ENCODE results near the gene CCDC116. TPM values are rescaled to one million over a fixed set of nuclear protein-coding genes. Genes with fewer than 3 reads are reported as not detected.

The CCDC116 gene
- total RNA-seq, 5 donors from 2014 or later (not counting 1 experiment from before 2014, with no cell fraction given): 0.16 to 0.79 (median 0.66) TPM; not detected in 1

- no peaks in the 10 kb centered on the region for H3K27me3 ChIP-seq (replicated peaks in 1 of 2; ENCODE audit: control insufficient read depth in 2 of 2, extremely low read depth in 1 of 2, insufficient read depth in 2 of 2, low read length in 1 of 2)
- H3K9me3 ChIP-seq: no peaks in the 10 kb centered on the region
- POLR2A ChIA-PET: no interaction called here
- no peak for ATAC-seq (replicated peaks in 1 of 4)
- H3K27ac Mint-ChIP-seq: peak overlapping the region in 1 of 2 donors; percentile 0
- CTCF ChIA-PET: interaction anchor here in 1 of 2 donors (0.7 kb wide), 1 partner anchor 41 kb away, joined by 5 read pairs; no protein-coding TSS in a partner anchor
- no peaks in the 10 kb centered on the region for H3K9me3 Mint-ChIP-seq
- peaks cover 3 to 23% of the 10 kb centered on the region in 2 experiments for H3K4me1 ChIP-seq (ENCODE audit: control insufficient read depth in 1 of 2, extremely low read depth in 1 of 2, insufficient read depth in 2 of 2, low read length in 2 of 2)
- H3K36me3 Mint-ChIP-seq: no peaks in the 10 kb centered on the region
- H3K4me3 ChIP-seq (ENCODE audit: control insufficient read depth in 1 of 2, extremely low read depth in 1 of 2, low read length in 1 of 2): no peak overlapping the region
- no peak overlapping the region for H3K27ac ChIP-seq (ENCODE audit: low read length)
- WGBS (ENCODE audit: insufficient coverage): 83% methylated on average over 2 of the region's 2 CpGs
- peak overlapping the region; percentile 2 to 60 (median 35) for H3K4me3 Mint-ChIP-seq
- DNase-seq: no peak
- H3K4me1 Mint-ChIP-seq: peaks cover 22 to 30% (median 29%) of the 10 kb centered on the region in 3 donors
- no peaks in the 10 kb centered on the region for H3K27me3 Mint-ChIP-seq
- no peaks in the 10 kb centered on the region for H3K36me3 ChIP-seq (ENCODE audit: control insufficient read depth in 2 of 2, extremely low read depth in 1 of 2, insufficient read depth in 1 of 2, low read length in 1 of 2)
Measured at GRCh38 chr22:21663738-21664137, 31.2 kb downstream of the CCDC116 start.

GRCh38 chr22:21665047-21665851, 32.7 kb downstream of the CCDC116 start:
- POLR2A ChIA-PET: no interaction called here
- H3K36me3 ChIP-seq (ENCODE audit: control insufficient read depth in 2 of 2, extremely low read depth in 1 of 2, insufficient read depth in 1 of 2, low read length in 1 of 2): peaks cover 0 to 8% of the 10 kb centered on the region in 2 donors
- ATAC-seq (replicated peaks in 1 of 4) (no peak), DNase-seq (no peak)
- 79% methylated on average over 23 of the region's 26 CpGs for WGBS (ENCODE audit: insufficient coverage)
- H3K9me3 Mint-ChIP-seq: no peaks in the 10 kb centered on the region
- H3K4me1 Mint-ChIP-seq: peaks cover 33 to 36% (median 35%) of the 10 kb centered on the region in 3 donors
- H3K36me3 Mint-ChIP-seq: peaks cover 3% of the 10 kb centered on the region
- no peaks in the 10 kb centered on the region for H3K27me3 ChIP-seq (replicated peaks in 1 of 2; ENCODE audit: control insufficient read depth in 2 of 2, extremely low read depth in 1 of 2, insufficient read depth in 2 of 2, low read length in 1 of 2)
- no peaks in the 10 kb centered on the region for H3K27me3 Mint-ChIP-seq
- no peaks in the 10 kb centered on the region for H3K9me3 ChIP-seq
- peaks cover 3 to 23% of the 10 kb centered on the region in 2 experiments for H3K4me1 ChIP-seq (ENCODE audit: control insufficient read depth in 1 of 2, extremely low read depth in 1 of 2, insufficient read depth in 2 of 2, low read length in 2 of 2)
- peak overlapping the region; percentile 97 to 99 (median 98) for H3K4me3 Mint-ChIP-seq
- peak overlapping the region; percentile 83 for H3K27ac ChIP-seq (ENCODE audit: low read length)
- CTCF ChIA-PET: interaction anchor here in 1 of 2 donors (0.6 to 1.5 kb wide), 3 partner anchors 9 to 34 kb away, joined by 3 to 4 read pairs (median 3); no protein-coding TSS in a partner anchor
- peak overlapping the region; percentile 97 to 99 for H3K4me3 ChIP-seq (ENCODE audit: control insufficient read depth in 1 of 2, extremely low read depth in 1 of 2, low read length in 1 of 2)
- H3K27ac Mint-ChIP-seq: peak overlapping the region; percentile 94 to 95

GRCh38 chr22:21666786-21667185, 34.2 kb downstream of the CCDC116 start:
- H3K9me3 ChIP-seq: no peaks in the 10 kb centered on the region
- no peaks in the 10 kb centered on the region for H3K27me3 ChIP-seq (replicated peaks in 1 of 2; ENCODE audit: control insufficient read depth in 2 of 2, extremely low read depth in 1 of 2, insufficient read depth in 2 of 2, low read length in 1 of 2)
- H3K4me3 Mint-ChIP-seq: peak overlapping the region; percentile 97 to 99 (median 98)
- peaks cover 14% of the 10 kb centered on the region for H3K36me3 Mint-ChIP-seq
- peaks cover 35 to 38% (median 35%) of the 10 kb centered on the region in 3 donors for H3K4me1 Mint-ChIP-seq
- ATAC-seq (replicated peaks in 1 of 4) (no peak), DNase-seq (no peak)
- H3K27ac Mint-ChIP-seq: peak overlapping the region in 1 of 2 donors; percentile 44
- CTCF ChIA-PET: interaction anchor here in 1 of 2 donors (1.5 kb wide), 1 partner anchor 36 kb away, joined by 4 read pairs; no protein-coding TSS in a partner anchor
- H3K4me3 ChIP-seq (ENCODE audit: control insufficient read depth in 1 of 2, extremely low read depth in 1 of 2, low read length in 1 of 2): peak overlapping the region; percentile 97 to 99
- H3K4me1 ChIP-seq (ENCODE audit: control insufficient read depth in 1 of 2, extremely low read depth in 1 of 2, insufficient read depth in 2 of 2, low read length in 2 of 2): peaks cover 3 to 23% of the 10 kb centered on the region in 2 experiments
- no peak overlapping the region for H3K27ac ChIP-seq (ENCODE audit: low read length)
- WGBS (ENCODE audit: insufficient coverage): 43% methylated on average over 12 of the region's 16 CpGs
- peaks cover 0 to 24% of the 10 kb centered on the region in 2 donors for H3K36me3 ChIP-seq (ENCODE audit: control insufficient read depth in 2 of 2, extremely low read depth in 1 of 2, insufficient read depth in 1 of 2, low read length in 1 of 2)
- H3K9me3 Mint-ChIP-seq: no peaks in the 10 kb centered on the region
- POLR2A ChIA-PET: interaction anchor here in 1 of 2 donors (0.5 to 0.6 kb wide), 2 partner anchors 24 to 31 kb away, joined by 4 read pairs; no protein-coding TSS in a partner anchor
- H3K27me3 Mint-ChIP-seq: no peaks in the 10 kb centered on the region

- H3K9me3 ChIP-seq: no peaks in the 10 kb centered on the region
- no peaks in the 10 kb centered on the region for H3K27me3 ChIP-seq (replicated peaks in 1 of 2; ENCODE audit: control insufficient read depth in 2 of 2, extremely low read depth in 1 of 2, insufficient read depth in 2 of 2, low read length in 1 of 2)
- DNase-seq (no peak), ATAC-seq (replicated peaks in 1 of 4) (no peak)
- Mint-ChIP-seq H3K27me3 (no peaks in the 10 kb centered on the region), H3K4me1 (peaks cover 35 to 38% (median 37%) of the 10 kb centered on the region in 3 donors), H3K36me3 (peaks cover 31% of the 10 kb centered on the region), H3K27ac (no peak overlapping the region), H3K9me3 (no peaks in the 10 kb centered on the region), H3K4me3 (peak overlapping the region in 1 of 3 donors; percentile 24)
- H3K27ac ChIP-seq (ENCODE audit: low read length): no peak overlapping the region
- peaks cover 9 to 46% of the 10 kb centered on the region in 2 donors for H3K36me3 ChIP-seq (ENCODE audit: control insufficient read depth in 2 of 2, extremely low read depth in 1 of 2, insufficient read depth in 1 of 2, low read length in 1 of 2)
- H3K4me3 ChIP-seq (ENCODE audit: control insufficient read depth in 1 of 2, extremely low read depth in 1 of 2, low read length in 1 of 2): no peak overlapping the region
- H3K4me1 ChIP-seq (ENCODE audit: control insufficient read depth in 1 of 2, extremely low read depth in 1 of 2, insufficient read depth in 2 of 2, low read length in 2 of 2): peaks cover 3 to 23% of the 10 kb centered on the region in 2 experiments
- ChIA-PET CTCF (no interaction called here), POLR2A (no interaction called here)
- 100% methylated on average over 3 of the region's 9 CpGs for WGBS (ENCODE audit: insufficient coverage)
Measured at GRCh38 chr22:21669026-21669425, 36.5 kb downstream of the CCDC116 start.

- H3K27ac Mint-ChIP-seq: no peak overlapping the region
- CTCF ChIA-PET: no interaction called here
Measured at GRCh38 chr22:21672107-21672629, 39.6 kb downstream of the CCDC116 start.

GRCh38 chr22:21673534-21674321, 41.2 kb downstream of the CCDC116 start:
- no peak overlapping the region for H3K27ac Mint-ChIP-seq
- peaks cover 59% of the 10 kb centered on the region for H3K36me3 Mint-ChIP-seq
- H3K4me1 Mint-ChIP-seq: peaks cover 5 to 15% (median 10%) of the 10 kb centered on the region in 3 donors
- WGBS (ENCODE audit: insufficient coverage): 95% methylated on average over 8 of the region's 12 CpGs
- no peaks in the 10 kb centered on the region for H3K27me3 ChIP-seq (replicated peaks in 1 of 2; ENCODE audit: control insufficient read depth in 2 of 2, extremely low read depth in 1 of 2, insufficient read depth in 2 of 2, low read length in 1 of 2)
- no peaks in the 10 kb centered on the region for H3K9me3 ChIP-seq
- peaks cover 19 to 64% of the 10 kb centered on the region in 2 donors for H3K36me3 ChIP-seq (ENCODE audit: control insufficient read depth in 2 of 2, extremely low read depth in 1 of 2, insufficient read depth in 1 of 2, low read length in 1 of 2)
- no peak overlapping the region for H3K4me3 ChIP-seq (ENCODE audit: control insufficient read depth in 1 of 2, extremely low read depth in 1 of 2, low read length in 1 of 2)
- POLR2A ChIA-PET: no interaction called here
- no peaks in the 10 kb centered on the region for H3K9me3 Mint-ChIP-seq
- H3K27ac ChIP-seq (ENCODE audit: low read length): no peak overlapping the region
- CTCF ChIA-PET: no interaction called here
- no peak overlapping the region for H3K4me3 Mint-ChIP-seq
- no peaks in the 10 kb centered on the region for H3K4me1 ChIP-seq (ENCODE audit: control insufficient read depth in 1 of 2, extremely low read depth in 1 of 2, insufficient read depth in 2 of 2, low read length in 2 of 2)
- no peaks in the 10 kb centered on the region for H3K27me3 Mint-ChIP-seq
- no peak for DNase-seq
- no peak for ATAC-seq (replicated peaks in 1 of 4)

More at GRCh38 chr22:21672107-21672629, 39.6 kb downstream of the CCDC116 start:
- H3K9me3 ChIP-seq: no peaks in the 10 kb centered on the region
- H3K9me3 Mint-ChIP-seq: no peaks in the 10 kb centered on the region
- WGBS (ENCODE audit: insufficient coverage): 100% methylated on average over 4 of the region's 6 CpGs
- no peaks in the 10 kb centered on the region for H3K27me3 ChIP-seq (replicated peaks in 1 of 2; ENCODE audit: control insufficient read depth in 2 of 2, extremely low read depth in 1 of 2, insufficient read depth in 2 of 2, low read length in 1 of 2)
- no peak overlapping the region for H3K4me3 Mint-ChIP-seq
- H3K4me1 ChIP-seq (ENCODE audit: control insufficient read depth in 1 of 2, extremely low read depth in 1 of 2, insufficient read depth in 2 of 2, low read length in 2 of 2): peaks cover 0 to 8% of the 10 kb centered on the region in 2 experiments
- DNase-seq (no peak), ATAC-seq (replicated peaks in 1 of 4) (no peak)
- peaks cover 56% of the 10 kb centered on the region for H3K36me3 Mint-ChIP-seq
- H3K27ac ChIP-seq (ENCODE audit: low read length): no peak overlapping the region
- POLR2A ChIA-PET: no interaction called here
- H3K4me1 Mint-ChIP-seq: peaks cover 16 to 24% (median 20%) of the 10 kb centered on the region in 3 donors
- peaks cover 16 to 64% of the 10 kb centered on the region in 2 donors for H3K36me3 ChIP-seq (ENCODE audit: control insufficient read depth in 2 of 2, extremely low read depth in 1 of 2, insufficient read depth in 1 of 2, low read length in 1 of 2)
- no peaks in the 10 kb centered on the region for H3K27me3 Mint-ChIP-seq
- H3K4me3 ChIP-seq (ENCODE audit: control insufficient read depth in 1 of 2, extremely low read depth in 1 of 2, low read length in 1 of 2): no peak overlapping the region

Measured in T-cell (primary cell).